Measurements from ENCODE around the gene ZNRF3.
"Not testable (repeated sequence)": the region's sequence is repeated elsewhere in the genome, so short reads cannot be mapped to it uniquely, and the experiment has no call there.

ZNRF3 gene

GRCh38 chr22:28882878-28883656 lies at the start of gene ZNRF3:
ZNRF3 (plus strand) TSS chr22:28883572; CDS start chr22:28883767, 195 bp downstream.
- peak; percentile 92 for DNase-seq (ENCODE audit: low spot score)

DNA sequence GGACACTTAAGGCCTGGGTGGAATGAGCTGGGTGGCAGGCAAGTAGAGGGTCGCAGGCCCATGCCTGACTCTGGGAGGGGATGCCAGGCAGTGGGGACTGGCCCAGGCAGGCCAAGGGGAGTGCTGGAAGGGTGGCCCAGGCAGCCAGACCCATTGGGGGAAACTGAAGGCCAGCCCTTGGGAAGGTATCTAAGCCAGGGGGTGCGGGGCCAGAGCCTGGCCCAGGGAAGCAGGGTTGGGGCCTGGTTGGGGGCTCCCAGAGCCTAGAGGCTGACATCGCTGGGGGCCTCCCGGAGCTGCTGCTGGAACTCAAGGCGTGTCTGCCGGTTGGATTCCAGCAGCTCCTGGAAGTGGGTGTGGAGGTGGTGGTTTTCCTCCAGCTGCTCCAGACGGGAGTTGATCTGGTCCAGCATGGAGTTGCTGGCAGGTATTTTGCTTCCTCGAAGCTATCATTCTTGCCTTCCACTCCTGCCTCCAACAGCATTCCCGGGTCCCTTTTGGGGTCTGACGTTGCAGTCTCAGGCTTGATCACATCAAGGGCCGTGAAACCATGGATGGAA lies 47.7 kb upstream of the ZNRF3 start:
- DNase-seq (ENCODE audit: low spot score), result no peak

GRCh38 chr22:28837640-28838039 lies 45.7 kb upstream of the ZNRF3 start:
- DNase-seq (ENCODE audit: low spot score), result no peak

GRCh38 chr22:28838971-28839370 lies 44.4 kb upstream of the ZNRF3 start:
- no peak for DNase-seq (ENCODE audit: low spot score)

DNA sequence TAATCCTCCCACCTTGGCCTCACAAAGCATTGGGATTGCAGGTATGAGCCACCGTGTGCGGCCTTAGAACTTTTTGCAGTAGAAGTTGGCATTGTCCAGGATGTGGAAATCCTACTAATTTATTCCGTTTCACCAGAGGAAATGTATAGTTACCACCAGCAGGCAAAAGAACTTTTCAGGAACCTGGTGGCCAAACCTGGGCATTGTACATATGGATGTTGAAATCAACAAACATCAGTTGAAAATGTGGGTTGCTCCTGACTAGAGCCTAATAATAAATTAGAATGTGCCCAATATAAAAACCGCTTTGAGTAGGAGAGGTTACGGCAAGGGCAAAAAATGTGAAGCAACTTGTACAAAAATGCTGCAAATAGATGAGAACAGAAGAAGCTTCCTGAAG lies 42.3 kb upstream of the ZNRF3 start:
- no peak for DNase-seq (ENCODE audit: low spot score)

- no peak for DNase-seq (ENCODE audit: low spot score)
These were observed 39.7 kb upstream of the ZNRF3 start for GRCh38 chr22:28843633-28844032.

DNA sequence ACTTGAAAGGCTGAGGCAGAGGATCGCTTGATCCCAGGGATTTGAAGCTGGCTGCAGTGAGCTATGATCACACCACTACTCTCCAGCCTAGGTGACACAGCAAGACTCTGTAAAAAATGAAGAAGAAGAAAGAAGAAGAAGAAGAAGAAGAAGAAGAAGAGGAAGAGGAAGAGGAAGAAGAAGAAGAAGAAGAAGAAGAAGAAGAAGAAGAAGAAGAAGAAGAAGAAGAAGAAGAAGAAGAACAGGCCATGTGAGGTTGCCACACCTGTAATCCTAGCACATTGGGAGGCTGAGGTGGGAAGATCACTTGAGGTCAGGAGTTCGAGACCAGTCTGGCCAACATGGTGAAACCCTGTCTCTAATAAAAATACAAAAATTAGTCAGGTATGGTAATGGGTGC lies 39.1 kb upstream of the ZNRF3 start:
- DNase-seq (ENCODE audit: low spot score), result not testable (repeated sequence)

- no peak for DNase-seq (ENCODE audit: low spot score)
These were observed 36.4 kb upstream of the ZNRF3 start for GRCh38 chr22:28846994-28847393.

DNA sequence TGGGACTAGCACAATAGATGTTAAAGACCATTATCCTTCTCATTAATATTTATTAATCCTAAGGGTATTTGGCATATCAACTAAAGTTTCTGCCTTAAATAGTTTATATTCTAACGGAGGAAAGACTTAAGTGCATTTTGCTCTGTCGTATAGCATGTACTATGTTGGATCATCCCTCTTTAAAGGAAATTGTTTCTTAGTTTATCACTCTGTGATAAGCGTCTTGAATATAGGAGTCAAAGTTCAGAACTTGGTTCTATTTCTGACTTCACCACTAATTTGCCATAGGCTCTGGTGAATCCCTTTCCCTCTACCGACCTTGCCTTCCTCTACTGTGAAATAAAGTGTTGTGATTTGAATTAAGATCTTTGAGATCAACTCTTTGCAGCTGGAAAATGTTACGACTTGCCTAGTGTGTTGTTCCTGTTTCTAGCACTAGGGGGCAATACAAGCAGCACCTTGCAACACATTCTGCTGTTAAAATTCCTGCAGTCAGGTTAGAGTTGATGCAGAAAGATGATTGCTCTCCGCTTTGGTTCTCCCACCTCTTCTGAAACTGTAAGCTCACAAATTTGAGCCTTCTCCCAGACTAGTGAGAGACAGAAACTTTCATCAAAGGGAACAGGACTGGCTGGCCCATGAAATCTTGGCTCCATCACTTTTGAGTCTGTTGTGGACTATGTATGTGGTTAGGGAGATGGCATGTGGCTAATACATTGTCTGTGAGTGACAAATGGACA lies 27.8 kb upstream of the ZNRF3 start:
- DNase-seq (ENCODE audit: low spot score), result peak; percentile 53

- DNase-seq (ENCODE audit: low spot score), result no peak
These were observed 27.3 kb upstream of the ZNRF3 start for GRCh38 chr22:28856095-28856455.

- no peak for DNase-seq (ENCODE audit: low spot score)
These were observed 26.1 kb upstream of the ZNRF3 start for GRCh38 chr22:28857288-28857687.

- no peak for DNase-seq (ENCODE audit: low spot score)
These were observed 18.3 kb upstream of the ZNRF3 start for GRCh38 chr22:28864878-28865596.

- no peak for DNase-seq (ENCODE audit: low spot score)
These were observed 16.2 kb upstream of the ZNRF3 start for GRCh38 chr22:28867191-28867590.

DNA sequence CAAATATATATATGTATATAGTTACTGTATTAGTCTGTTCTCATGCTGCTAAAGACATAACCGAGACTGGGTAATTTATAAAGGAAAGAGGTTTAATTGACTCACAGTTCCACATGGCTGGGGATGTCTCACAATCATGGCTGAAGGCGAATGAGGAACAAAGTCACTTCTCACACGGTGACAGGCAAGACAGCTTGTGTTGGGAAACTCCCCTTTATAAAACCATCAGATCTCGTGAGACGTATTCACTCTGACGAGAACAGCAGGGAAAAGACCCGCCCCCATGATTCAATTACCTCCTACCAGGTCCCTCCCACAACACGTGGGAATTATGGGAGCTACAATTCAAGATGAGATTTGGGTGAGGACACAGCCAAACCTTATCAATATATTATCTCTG lies 15.0 kb upstream of the ZNRF3 start:
- not testable (repeated sequence) for DNase-seq (ENCODE audit: low spot score)

DNA sequence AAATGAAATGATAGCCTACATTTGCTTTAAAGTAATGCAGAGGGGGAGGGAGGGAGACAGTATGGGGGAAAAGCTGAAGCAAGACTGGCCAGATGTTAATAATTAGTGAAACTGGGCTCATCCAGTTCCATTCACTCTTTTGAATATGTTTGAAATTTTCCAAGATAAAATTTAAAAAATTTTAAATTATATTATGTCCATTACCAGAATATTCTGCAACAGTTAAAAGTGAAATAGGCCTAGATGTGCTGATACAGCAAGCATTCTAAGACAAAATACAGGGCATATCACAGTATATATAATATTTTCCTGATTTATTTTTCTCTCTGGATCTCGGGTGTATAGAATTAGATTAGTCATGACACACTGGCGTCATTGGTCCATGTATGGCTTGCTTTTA lies 13.6 kb upstream of the ZNRF3 start:
- no peak for DNase-seq (ENCODE audit: low spot score)

- no peak for DNase-seq (ENCODE audit: low spot score)
These were observed 10.0 kb upstream of the ZNRF3 start for GRCh38 chr22:28873183-28873963.

DNA sequence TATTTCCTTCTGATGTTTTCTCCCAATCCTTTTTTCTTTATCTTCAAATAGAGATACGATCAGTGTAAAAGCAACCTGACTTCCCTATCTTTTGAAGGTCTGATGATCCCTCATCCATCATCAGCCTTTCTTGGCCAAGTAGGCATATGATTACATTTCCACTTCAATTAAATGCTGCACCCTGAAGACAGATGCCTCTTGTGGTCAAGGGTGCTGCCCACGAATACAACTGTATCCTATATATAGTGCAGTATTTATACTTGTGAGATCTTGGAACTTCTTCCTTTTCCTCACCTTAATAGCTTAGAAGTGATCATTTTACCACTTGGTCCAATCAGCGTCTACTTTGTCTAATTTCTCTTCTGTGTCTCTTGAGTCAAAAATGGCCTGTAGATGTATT lies 9.3 kb upstream of the ZNRF3 start:
- no peak for DNase-seq (ENCODE audit: low spot score)

- DNase-seq (ENCODE audit: low spot score), result no peak
These were observed 8.5 kb upstream of the ZNRF3 start for GRCh38 chr22:28874811-28875320.

- DNase-seq (ENCODE audit: low spot score), result no peak
These were observed 861 bp upstream of the ZNRF3 start for GRCh38 chr22:28882545-28882877.

GRCh38 chr22:28883657-28883916 lies 215 bp downstream of the ZNRF3 start:
- no peak for DNase-seq (ENCODE audit: low spot score)

DNA sequence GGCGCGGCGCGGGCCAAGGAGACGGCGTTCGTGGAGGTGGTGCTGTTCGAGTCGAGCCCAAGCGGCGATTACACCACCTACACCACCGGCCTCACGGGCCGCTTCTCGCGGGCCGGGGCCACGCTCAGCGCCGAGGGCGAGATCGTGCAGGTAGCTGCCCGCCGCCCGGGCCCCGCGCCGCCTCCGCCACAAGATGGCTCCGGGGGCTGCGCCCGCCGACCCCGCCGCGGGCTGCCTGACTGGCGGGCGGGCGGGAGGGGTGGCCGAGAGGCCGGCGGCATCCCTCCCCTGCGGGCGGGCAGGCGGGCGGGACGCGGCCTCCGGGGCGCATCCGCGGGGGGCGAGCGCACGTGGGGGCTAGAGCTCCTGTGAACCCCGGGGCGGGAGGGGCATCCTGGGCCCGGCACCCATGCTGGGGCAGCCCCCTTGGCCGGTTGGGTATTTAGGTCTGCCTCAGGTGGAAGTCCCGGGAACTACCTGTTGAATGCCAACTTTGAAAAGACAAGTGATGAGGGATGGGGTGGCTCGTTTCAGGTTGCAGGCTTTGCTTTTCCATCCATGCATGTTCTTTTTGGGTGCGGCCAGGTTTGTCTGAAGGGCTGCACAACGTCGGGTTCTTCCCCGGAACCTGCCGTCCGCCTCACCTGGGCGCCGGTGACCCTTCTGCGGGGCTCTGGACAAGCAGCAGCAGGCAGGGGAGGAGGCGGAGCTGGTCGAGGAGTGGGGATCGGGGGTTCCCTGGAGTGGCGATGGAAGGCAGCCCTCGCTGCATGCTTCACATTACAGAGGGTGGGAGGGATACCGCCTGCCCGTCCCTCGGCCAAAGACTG lies 760 bp downstream of the ZNRF3 start:
- no peak for DNase-seq (ENCODE audit: low spot score)
